HEK293 (cell line): ENCODE data around the gene COX7A2L.

Experiments used
- CTCF ChIA-PET: fragments of 350-600 bp; formaldehyde crosslinking; extraction: SDS; loops from one replicate; lab custom pipeline; 2021; ENCODE audit warnings: antibody characterized with exemption; lab: Yijun Ruan, JAX
- POLR2A ChIA-PET: fragments of 300-600 bp; formaldehyde crosslinking; extraction: SDS; loops from one replicate; lab custom pipeline; 2020; ENCODE audit warnings: antibody characterized with exemption, inconsistent platforms; lab: Yijun Ruan, JAX
- H3K27ac ChIP-seq: fragments of 200-500 bp; sonication (Bioruptor generic); 2 replicates; pipeline ENCODE4 v1.5.1; 2014; ENCODE audit warnings: low read depth, low read length, control low read depth, inconsistent platforms; ENCODE audit errors: extremely low read depth
- H3K36me3 ChIP-seq, 2 experiments: fragments of 200-500 bp in 1 of 2; sonication (Bioruptor generic) in 1 of 2; 1 replicate in 1 of 2; 2 replicates in 1 of 2; pipeline ENCODE4 v1.5.1; 2014 to 2017; ENCODE audit warnings: inconsistent platforms in 2 of 2, low read length in 2 of 2; ENCODE audit not compliant: control insufficient read depth in 2 of 2, insufficient read depth in 1 of 2
- H3K4me1 ChIP-seq: fragments of 200-500 bp; sonication (Bioruptor generic); 2 replicates; pipeline ENCODE4 v1.5.1; 2014; ENCODE audit warnings: mild to moderate bottlenecking, low read length, inconsistent platforms; ENCODE audit not compliant: control insufficient read depth, insufficient read depth
- H3K4me3 ChIP-seq: 2 replicates; pipeline ENCODE4 v1.5.1; 2011; ENCODE audit warnings: low read depth, mild to moderate bottlenecking, control low read depth, low read length, moderate library complexity
- H3K9me3 ChIP-seq: fragments of 200-500 bp; sonication (Bioruptor generic); 2 replicates; pipeline ENCODE4 v1.5.1; 2014; ENCODE audit warnings: low read depth, low read length, inconsistent platforms; ENCODE audit not compliant: control insufficient read depth, insufficient read depth
- GLIS1 ChIP-seq: fragments of 450-650 bp; formaldehyde crosslinking; IDR thresholded peaks from 2 replicates; pipeline ENCODE4 v1.5.1; 2016; ENCODE audit warnings: missing biosample characterization, missing genetic modification characterization
- KLF8 ChIP-seq: fragments of 450-650 bp; formaldehyde crosslinking; IDR thresholded peaks from 2 replicates; pipeline ENCODE4 v1.5.1; 2016; ENCODE audit warnings: missing biosample characterization, missing genetic modification characterization
- ZBTB48 ChIP-seq: fragments of 450-650 bp; formaldehyde crosslinking; IDR thresholded peaks from 2 replicates; pipeline ENCODE4 v1.5.1; 2016; ENCODE audit warnings: missing biosample characterization, missing genetic modification characterization
- ZIC2 ChIP-seq: fragments of 450-650 bp; formaldehyde crosslinking; IDR thresholded peaks from 2 replicates; pipeline ENCODE4 v1.5.1; 2016; ENCODE audit warnings: missing biosample characterization, missing genetic modification characterization
- ZNF184 ChIP-seq: fragments of 450-650 bp; IDR thresholded peaks from 2 replicates; pipeline ENCODE4 v1.5.1; 2018; ENCODE audit warnings: missing biosample characterization, mild to moderate bottlenecking, missing genetic modification characterization
- ZNF366 ChIP-seq: fragments of 450-650 bp; formaldehyde crosslinking; conservative IDR thresholded peaks from 2 replicates; pipeline ENCODE4 v1.5.1; 2016; ENCODE audit warnings: missing biosample characterization, missing genetic modification characterization
- ZNF37A ChIP-seq: fragments of 450-650 bp; IDR thresholded peaks from 2 replicates; pipeline ENCODE4 v1.5.1; 2018; ENCODE audit warnings: missing biosample characterization, missing genetic modification characterization
- ZNF391 ChIP-seq: fragments of 450-650 bp; formaldehyde crosslinking; IDR thresholded peaks from 2 replicates; pipeline ENCODE4 v1.5.1; 2016; ENCODE audit warnings: low read depth, missing biosample characterization, missing genetic modification characterization, borderline replicate concordance
- ZNF600 ChIP-seq: fragments of 450-650 bp; formaldehyde crosslinking; IDR thresholded peaks from 2 replicates; pipeline ENCODE4 v1.5.1; 2016; ENCODE audit warnings: missing biosample characterization, missing genetic modification characterization
- ZNF626 ChIP-seq: fragments of 450-650 bp; sonication (Bioruptor Pico); formaldehyde crosslinking; IDR thresholded peaks from 2 replicates; pipeline ENCODE4 v1.5.1; 2018; ENCODE audit warnings: missing biosample characterization, missing genetic modification characterization, inconsistent platforms
- ZNF776 ChIP-seq: fragments of 450-650 bp; formaldehyde crosslinking; IDR thresholded peaks from 2 replicates; pipeline ENCODE4 v1.5.0; 2017; ENCODE audit warnings: missing biosample characterization, missing genetic modification characterization, borderline replicate concordance
- TF ChIP-seq, protein P1 (sequence below): fragments of 450-650 bp; formaldehyde crosslinking; IDR thresholded peaks from 2 replicates; pipeline ENCODE4 v1.5.1; 2016; ENCODE audit warnings: missing biosample characterization, missing genetic modification characterization, low read depth
- TF ChIP-seq, protein P2 (sequence below): fragments of 450-650 bp; formaldehyde crosslinking; IDR thresholded peaks from 2 replicates; pipeline ENCODE4 v1.5.1; 2017; ENCODE audit warnings: missing biosample characterization, missing genetic modification characterization
- TF ChIP-seq, protein P3 (sequence below): IDR thresholded peaks from 2 replicates; pipeline ENCODE4 v1.6.1; 2011; ENCODE audit warnings: mild to moderate bottlenecking, low read depth, low read length, borderline replicate concordance
- TF ChIP-seq, protein P4 (sequence below): sonication (generic); formaldehyde crosslinking; IDR thresholded peaks from 2 replicates; pipeline ENCODE4 v1.8.1; 2022; ENCODE audit warnings: mild to moderate bottlenecking, moderate library complexity, missing genetic modification reagents
- TF ChIP-seq, protein P5 (sequence below): fragments of 450-650 bp; IDR thresholded peaks from 2 replicates; pipeline ENCODE4 v1.5.1; 2018; ENCODE audit warnings: missing biosample characterization, mild to moderate bottlenecking, missing genetic modification characterization
- TF ChIP-seq, protein P6 (sequence below): fragments of 450-650 bp; formaldehyde crosslinking; IDR thresholded peaks from 2 replicates; pipeline ENCODE4 v1.5.1; 2016; ENCODE audit warnings: missing biosample characterization, missing genetic modification characterization
- TF ChIP-seq, protein P7 (sequence below): fragments of 450-650 bp; formaldehyde crosslinking; IDR thresholded peaks from 2 replicates; pipeline ENCODE4 v1.5.1; 2016; ENCODE audit warnings: missing biosample characterization, missing genetic modification characterization

Gene COX7A2L

DNA sequence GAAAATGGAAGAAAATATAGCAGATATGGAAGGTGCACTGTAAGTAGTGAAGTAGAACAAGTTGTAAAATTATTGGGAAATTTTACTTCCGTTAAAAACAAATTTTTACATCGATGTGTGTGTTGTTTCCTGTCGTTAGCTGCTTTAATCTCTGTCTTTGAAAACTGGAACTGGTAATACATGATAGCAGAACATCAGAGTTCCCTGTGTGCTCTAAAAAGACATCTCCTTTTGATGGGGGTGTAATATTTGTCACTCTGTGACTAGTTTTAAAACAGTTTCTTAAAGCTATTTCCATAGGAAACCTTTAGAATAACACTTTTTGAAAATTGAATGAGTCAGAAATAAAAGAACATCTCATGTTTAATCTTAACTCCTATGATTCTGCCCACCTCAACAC is 43.5 kb downstream of the COX7A2L start:
- POLR2A ChIA-PET, result no interaction called here
- no peak overlapping the region for H3K27ac ChIP-seq
- TF ChIP-seq GLIS1 (tag by site-specific recombination) (no peak), KLF8 (tag by site-specific recombination) (no peak), ZIC2 (tag by site-specific recombination) (no peak), ZNF626 (tag by site-specific recombination) (no peak), ZNF37A (tag by site-specific recombination) (no peak), ZNF366 (tag by site-specific recombination) (no peak), ZNF600 (tag by site-specific recombination) (no peak), ZNF184 (tag by site-specific recombination) (no peak), ZNF776 (tag by site-specific recombination) (no peak), ZNF391 (no peak), ZBTB48 (tag by site-specific recombination) (no peak)
- TF ChIP-seq, protein P1, sequence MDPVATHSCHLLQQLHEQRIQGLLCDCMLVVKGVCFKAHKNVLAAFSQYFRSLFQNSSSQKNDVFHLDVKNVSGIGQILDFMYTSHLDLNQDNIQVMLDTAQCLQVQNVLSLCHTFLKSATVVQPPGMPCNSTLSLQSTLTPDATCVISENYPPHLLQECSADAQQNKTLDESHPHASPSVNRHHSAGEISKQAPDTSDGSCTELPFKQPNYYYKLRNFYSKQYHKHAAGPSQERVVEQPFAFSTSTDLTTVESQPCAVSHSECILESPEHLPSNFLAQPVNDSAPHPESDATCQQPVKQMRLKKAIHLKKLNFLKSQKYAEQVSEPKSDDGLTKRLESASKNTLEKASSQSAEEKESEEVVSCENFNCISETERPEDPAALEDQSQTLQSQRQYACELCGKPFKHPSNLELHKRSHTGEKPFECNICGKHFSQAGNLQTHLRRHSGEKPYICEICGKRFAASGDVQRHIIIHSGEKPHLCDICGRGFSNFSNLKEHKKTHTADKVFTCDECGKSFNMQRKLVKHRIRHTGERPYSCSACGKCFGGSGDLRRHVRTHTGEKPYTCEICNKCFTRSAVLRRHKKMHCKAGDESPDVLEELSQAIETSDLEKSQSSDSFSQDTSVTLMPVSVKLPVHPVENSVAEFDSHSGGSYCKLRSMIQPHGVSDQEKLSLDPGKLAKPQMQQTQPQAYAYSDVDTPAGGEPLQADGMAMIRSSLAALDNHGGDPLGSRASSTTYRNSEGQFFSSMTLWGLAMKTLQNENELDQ (tag by site-specific recombination), result no peak
- TF ChIP-seq, protein P2, sequence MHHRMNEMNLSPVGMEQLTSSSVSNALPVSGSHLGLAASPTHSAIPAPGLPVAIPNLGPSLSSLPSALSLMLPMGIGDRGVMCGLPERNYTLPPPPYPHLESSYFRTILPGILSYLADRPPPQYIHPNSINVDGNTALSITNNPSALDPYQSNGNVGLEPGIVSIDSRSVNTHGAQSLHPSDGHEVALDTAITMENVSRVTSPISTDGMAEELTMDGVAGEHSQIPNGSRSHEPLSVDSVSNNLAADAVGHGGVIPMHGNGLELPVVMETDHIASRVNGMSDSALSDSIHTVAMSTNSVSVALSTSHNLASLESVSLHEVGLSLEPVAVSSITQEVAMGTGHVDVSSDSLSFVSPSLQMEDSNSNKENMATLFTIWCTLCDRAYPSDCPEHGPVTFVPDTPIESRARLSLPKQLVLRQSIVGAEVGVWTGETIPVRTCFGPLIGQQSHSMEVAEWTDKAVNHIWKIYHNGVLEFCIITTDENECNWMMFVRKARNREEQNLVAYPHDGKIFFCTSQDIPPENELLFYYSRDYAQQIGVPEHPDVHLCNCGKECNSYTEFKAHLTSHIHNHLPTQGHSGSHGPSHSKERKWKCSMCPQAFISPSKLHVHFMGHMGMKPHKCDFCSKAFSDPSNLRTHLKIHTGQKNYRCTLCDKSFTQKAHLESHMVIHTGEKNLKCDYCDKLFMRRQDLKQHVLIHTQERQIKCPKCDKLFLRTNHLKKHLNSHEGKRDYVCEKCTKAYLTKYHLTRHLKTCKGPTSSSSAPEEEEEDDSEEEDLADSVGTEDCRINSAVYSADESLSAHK (tag by site-specific recombination), result no peak
- TF ChIP-seq, protein P3, sequence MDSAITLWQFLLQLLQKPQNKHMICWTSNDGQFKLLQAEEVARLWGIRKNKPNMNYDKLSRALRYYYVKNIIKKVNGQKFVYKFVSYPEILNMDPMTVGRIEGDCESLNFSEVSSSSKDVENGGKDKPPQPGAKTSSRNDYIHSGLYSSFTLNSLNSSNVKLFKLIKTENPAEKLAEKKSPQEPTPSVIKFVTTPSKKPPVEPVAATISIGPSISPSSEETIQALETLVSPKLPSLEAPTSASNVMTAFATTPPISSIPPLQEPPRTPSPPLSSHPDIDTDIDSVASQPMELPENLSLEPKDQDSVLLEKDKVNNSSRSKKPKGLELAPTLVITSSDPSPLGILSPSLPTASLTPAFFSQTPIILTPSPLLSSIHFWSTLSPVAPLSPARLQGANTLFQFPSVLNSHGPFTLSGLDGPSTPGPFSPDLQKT, result no peak
- TF ChIP-seq, protein P4, sequence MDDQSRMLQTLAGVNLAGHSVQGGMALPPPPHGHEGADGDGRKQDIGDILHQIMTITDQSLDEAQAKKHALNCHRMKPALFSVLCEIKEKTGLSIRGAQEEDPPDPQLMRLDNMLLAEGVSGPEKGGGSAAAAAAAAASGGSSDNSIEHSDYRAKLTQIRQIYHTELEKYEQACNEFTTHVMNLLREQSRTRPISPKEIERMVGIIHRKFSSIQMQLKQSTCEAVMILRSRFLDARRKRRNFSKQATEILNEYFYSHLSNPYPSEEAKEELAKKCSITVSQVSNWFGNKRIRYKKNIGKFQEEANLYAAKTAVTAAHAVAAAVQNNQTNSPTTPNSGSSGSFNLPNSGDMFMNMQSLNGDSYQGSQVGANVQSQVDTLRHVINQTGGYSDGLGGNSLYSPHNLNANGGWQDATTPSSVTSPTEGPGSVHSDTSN, result no peak
- TF ChIP-seq, protein P5, sequence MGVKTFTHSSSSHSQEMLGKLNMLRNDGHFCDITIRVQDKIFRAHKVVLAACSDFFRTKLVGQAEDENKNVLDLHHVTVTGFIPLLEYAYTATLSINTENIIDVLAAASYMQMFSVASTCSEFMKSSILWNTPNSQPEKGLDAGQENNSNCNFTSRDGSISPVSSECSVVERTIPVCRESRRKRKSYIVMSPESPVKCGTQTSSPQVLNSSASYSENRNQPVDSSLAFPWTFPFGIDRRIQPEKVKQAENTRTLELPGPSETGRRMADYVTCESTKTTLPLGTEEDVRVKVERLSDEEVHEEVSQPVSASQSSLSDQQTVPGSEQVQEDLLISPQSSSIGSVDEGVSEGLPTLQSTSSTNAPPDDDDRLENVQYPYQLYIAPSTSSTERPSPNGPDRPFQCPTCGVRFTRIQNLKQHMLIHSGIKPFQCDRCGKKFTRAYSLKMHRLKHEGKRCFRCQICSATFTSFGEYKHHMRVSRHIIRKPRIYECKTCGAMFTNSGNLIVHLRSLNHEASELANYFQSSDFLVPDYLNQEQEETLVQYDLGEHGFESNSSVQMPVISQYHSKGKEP, result no peak
- TF ChIP-seq, protein P6, sequence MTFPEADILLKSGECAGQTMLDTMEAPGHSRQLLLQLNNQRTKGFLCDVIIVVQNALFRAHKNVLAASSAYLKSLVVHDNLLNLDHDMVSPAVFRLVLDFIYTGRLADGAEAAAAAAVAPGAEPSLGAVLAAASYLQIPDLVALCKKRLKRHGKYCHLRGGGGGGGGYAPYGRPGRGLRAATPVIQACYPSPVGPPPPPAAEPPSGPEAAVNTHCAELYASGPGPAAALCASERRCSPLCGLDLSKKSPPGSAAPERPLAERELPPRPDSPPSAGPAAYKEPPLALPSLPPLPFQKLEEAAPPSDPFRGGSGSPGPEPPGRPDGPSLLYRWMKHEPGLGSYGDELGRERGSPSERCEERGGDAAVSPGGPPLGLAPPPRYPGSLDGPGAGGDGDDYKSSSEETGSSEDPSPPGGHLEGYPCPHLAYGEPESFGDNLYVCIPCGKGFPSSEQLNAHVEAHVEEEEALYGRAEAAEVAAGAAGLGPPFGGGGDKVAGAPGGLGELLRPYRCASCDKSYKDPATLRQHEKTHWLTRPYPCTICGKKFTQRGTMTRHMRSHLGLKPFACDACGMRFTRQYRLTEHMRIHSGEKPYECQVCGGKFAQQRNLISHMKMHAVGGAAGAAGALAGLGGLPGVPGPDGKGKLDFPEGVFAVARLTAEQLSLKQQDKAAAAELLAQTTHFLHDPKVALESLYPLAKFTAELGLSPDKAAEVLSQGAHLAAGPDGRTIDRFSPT, result no peak
- TF ChIP-seq, protein P7, sequence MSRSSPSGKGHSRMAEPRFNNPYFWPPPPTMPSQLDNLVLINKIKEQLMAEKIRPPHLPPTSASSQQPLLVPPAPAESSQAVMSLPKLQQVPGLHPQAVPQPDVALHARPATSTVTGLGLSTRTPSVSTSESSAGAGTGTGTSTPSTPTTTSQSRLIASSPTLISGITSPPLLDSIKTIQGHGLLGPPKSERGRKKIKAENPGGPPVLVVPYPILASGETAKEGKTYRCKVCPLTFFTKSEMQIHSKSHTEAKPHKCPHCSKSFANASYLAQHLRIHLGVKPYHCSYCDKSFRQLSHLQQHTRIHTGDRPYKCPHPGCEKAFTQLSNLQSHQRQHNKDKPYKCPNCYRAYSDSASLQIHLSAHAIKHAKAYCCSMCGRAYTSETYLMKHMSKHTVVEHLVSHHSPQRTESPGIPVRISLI (tag by site-specific recombination), result no peak
- TF ChIP-seq, all 188 proteins: peak for 0
- H3K9me3 ChIP-seq, result no peaks in the 10 kb centered on the region
- H3K4me1 ChIP-seq, result no peaks in the 10 kb centered on the region
- H3K4me3 ChIP-seq, result no peak overlapping the region
- CTCF ChIA-PET, result no interaction called here
- peaks cover 0 to 42% of the 10 kb centered on the region in 2 experiments for H3K36me3 ChIP-seq
